Astrocyte (in vitro differentiated cells and primary cell): ENCODE data around the gene ACP6.
"Not testable (repeated sequence)": the region's sequence is repeated elsewhere in the genome, so short reads cannot be mapped to it uniquely, and the experiment has no call there.

Experiments used
- EZH2 ChIP-seq: IDR thresholded peaks from 2 replicates; pipeline ENCODE4 v1.6.1; 2012; ENCODE audit warnings: mild to moderate bottlenecking, low read length, inconsistent platforms; ENCODE audit not compliant: insufficient read depth
- TF ChIP-seq, protein P1 (sequence below): IDR thresholded peaks from 2 replicates; pipeline ENCODE4 v1.5.1; 2011; ENCODE audit warnings: low read depth, mild to moderate bottlenecking, inconsistent platforms, low read length, moderate library complexity; ENCODE audit not compliant: insufficient read depth

DNA sequence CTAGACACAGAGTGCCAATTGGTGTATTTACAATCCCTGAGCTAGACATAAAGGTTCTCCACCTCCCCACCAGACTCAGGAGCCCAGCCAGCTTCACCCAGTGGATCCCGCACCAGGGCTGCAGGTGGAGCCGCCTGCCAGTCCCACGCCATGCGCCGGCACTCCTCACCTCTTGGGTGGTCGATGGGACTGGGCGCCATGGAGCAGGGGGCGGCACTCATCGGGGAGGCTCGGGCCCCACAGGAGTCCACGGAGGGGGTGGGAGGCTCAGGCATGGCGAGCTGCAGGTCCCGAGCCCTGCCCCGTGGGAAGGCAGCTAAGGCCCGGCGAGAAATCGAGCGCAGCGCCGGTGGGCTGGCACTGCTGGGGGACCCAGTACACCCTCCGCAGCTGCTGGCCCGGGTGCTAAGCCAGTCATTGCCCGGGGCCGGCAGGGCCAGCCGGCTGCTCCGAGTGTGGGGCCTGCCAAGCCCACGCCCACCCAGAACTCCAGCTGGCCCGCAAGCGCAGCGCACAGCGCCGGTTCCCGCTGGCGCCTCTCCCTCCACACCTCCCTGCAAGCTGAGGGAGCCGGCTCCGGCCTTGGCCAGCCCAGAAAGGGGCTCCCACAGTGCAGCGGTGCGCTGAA lies 10.4 kb upstream of the ACP6 start:
- TF ChIP-seq, protein P1, sequence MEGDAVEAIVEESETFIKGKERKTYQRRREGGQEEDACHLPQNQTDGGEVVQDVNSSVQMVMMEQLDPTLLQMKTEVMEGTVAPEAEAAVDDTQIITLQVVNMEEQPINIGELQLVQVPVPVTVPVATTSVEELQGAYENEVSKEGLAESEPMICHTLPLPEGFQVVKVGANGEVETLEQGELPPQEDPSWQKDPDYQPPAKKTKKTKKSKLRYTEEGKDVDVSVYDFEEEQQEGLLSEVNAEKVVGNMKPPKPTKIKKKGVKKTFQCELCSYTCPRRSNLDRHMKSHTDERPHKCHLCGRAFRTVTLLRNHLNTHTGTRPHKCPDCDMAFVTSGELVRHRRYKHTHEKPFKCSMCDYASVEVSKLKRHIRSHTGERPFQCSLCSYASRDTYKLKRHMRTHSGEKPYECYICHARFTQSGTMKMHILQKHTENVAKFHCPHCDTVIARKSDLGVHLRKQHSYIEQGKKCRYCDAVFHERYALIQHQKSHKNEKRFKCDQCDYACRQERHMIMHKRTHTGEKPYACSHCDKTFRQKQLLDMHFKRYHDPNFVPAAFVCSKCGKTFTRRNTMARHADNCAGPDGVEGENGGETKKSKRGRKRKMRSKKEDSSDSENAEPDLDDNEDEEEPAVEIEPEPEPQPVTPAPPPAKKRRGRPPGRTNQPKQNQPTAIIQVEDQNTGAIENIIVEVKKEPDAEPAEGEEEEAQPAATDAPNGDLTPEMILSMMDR, result not testable (repeated sequence)
- not testable (repeated sequence) for TF ChIP-seq EZH2
